ENCODE results near the gene EDN3.

- TF ChIP-seq POLR2A (IDR thresholded peaks at IDR 0.05) (no peak), CTCF (IDR thresholded peaks at IDR 0.05) (no peak)
These were observed 8.8 kb downstream of the EDN3 start for GRCh38 chr20:59309218-59309617.
